OCI-LY7 (cell line): ENCODE data around the gene SHISAL1. TPM values are rescaled to one million over a fixed set of nuclear protein-coding genes. Genes with fewer than 3 reads are reported as not detected.

Source experiments
- BruUV-seq: library from RNA; stranded (reverse); fragments of 400-500 nt; replicated peaks from 2 replicates; lab custom pipeline; 2021; lab: Mats Ljungman, UMichigan
- CTCF ChIA-PET: fragments of 300-600 bp; sonication (Branson Sonifier 250); formaldehyde crosslinking; loops from one replicate; lab custom pipeline; 2022; ENCODE audit warnings: antibody characterized with exemption; ENCODE audit not compliant: unreplicated experiment; lab: Charles Lee
- POLR2A ChIA-PET: fragments of 300-600 bp; sonication (Branson Sonifier 250); formaldehyde crosslinking; loops from one replicate; lab custom pipeline; 2022; ENCODE audit warnings: antibody characterized with exemption; lab: Charles Lee
- DNase-seq: peaks from one replicate; pipeline ENCODE4 v3.0.0-alpha.2; 2015; ENCODE audit warnings: low spot score
- H2AFZ ChIP-seq: fragments of 200-600 bp; sonication (generic), shearing (Covaris generic); 2 replicates; pipeline ENCODE4 v1.6.1; 2014; ENCODE audit warnings: mild to moderate bottlenecking, antibody characterized with exemption, low read length, moderate library complexity
- H3K27ac ChIP-seq: fragments of 200-600 bp; sonication (generic); 2 replicates; pipeline ENCODE4 v1.5.1; 2014; ENCODE audit warnings: mixed run types, low read depth, mild to moderate bottlenecking, moderate library complexity, low read length, inconsistent platforms; ENCODE audit not compliant: poor library complexity, severe bottlenecking
- H3K36me3 ChIP-seq: fragments of 200-600 bp; sonication (generic); 2 replicates; pipeline ENCODE4 v1.6.1; 2014; ENCODE audit warnings: mild to moderate bottlenecking, antibody characterized with exemption, low read length, moderate library complexity, mixed read lengths; ENCODE audit not compliant: insufficient read depth
- H3K4me1 ChIP-seq: fragments of 200-600 bp; sonication (generic); 2 replicates; pipeline ENCODE4 v1.5.1; 2014; ENCODE audit warnings: mild to moderate bottlenecking, low read length; ENCODE audit not compliant: insufficient read depth, poor library complexity, severe bottlenecking
- H3K4me2 ChIP-seq: fragments of 200-600 bp; sonication (generic); 2 replicates; pipeline ENCODE4 v1.6.1; 2014; ENCODE audit warnings: mild to moderate bottlenecking, low read length
- H3K4me3 ChIP-seq: fragments of 200-600 bp; sonication (generic); 2 replicates; pipeline ENCODE4 v1.5.1; 2014; ENCODE audit warnings: mild to moderate bottlenecking, low read depth, low read length; ENCODE audit not compliant: poor library complexity, severe bottlenecking
- H3K79me2 ChIP-seq: fragments of 200-600 bp; sonication (generic); 2 replicates; pipeline ENCODE4 v1.6.1; 2016; ENCODE audit warnings: low read depth, mild to moderate bottlenecking, low read length, moderate library complexity, mixed read lengths; ENCODE audit not compliant: insufficient read depth
- H3K9me2 ChIP-seq: fragments of 200-600 bp; sonication (generic); 2 replicates; pipeline ENCODE4 v1.6.1; 2016; ENCODE audit warnings: mild to moderate bottlenecking, low read length, mixed read lengths; ENCODE audit not compliant: insufficient read depth
- H3K9me3 ChIP-seq: fragments of 200-600 bp; sonication (generic); 2 replicates; pipeline ENCODE4 v1.6.1; 2014; ENCODE audit warnings: mild to moderate bottlenecking, mixed run types, low read length, mixed read lengths
- H4K20me1 ChIP-seq: fragments of 200-600 bp; sonication (generic); 2 replicates; pipeline ENCODE4 v1.6.1; 2014; ENCODE audit warnings: mild to moderate bottlenecking, antibody characterized with exemption, low read length, moderate library complexity, mixed read lengths; ENCODE audit not compliant: insufficient read depth
- CTCF ChIP-seq: fragments of 200-600 bp; sonication (generic); conservative IDR thresholded peaks from 2 replicates; pipeline ENCODE4 v1.5.1; 2014; ENCODE audit warnings: mild to moderate bottlenecking, antibody characterized with exemption, low read length, moderate library complexity, mixed read lengths
- EZH2phosphoT487 ChIP-seq: fragments of 200-600 bp; sonication (generic); IDR thresholded peaks from 2 replicates; pipeline ENCODE4 v1.6.1; 2018; ENCODE audit warnings: low read depth, borderline replicate concordance, mild to moderate bottlenecking, mixed run types, antibody characterized with exemption, low read length, moderate library complexity, mixed read lengths
- intact Hi-C: fragments of 100-400 bp; cut with micrococcal nuclease; formaldehyde crosslinking; loops from one replicate; pipeline ENCODE4 v1.10.0; 2022; ENCODE audit not compliant: unreplicated experiment
- total RNA-seq, 2 experiments: library from RNA; depleted of rRNA in 1 of 2; stranded (reverse); fragments of >200 nt in 1 of 2; shearing (Covaris generic) in 1 of 2; gene quantifications; 2 replicates each; pipeline ENCODE4 v1.2.3, GENCODE V29; 2014 to 2022

Gene SHISAL1
- total RNA-seq, 2 experiments from 2014 or later = not detected

- intact Hi-C loops = no loop called here
- Histone ChIP-seq H3K4me1 (no peaks in the 10 kb centered on the region), H3K79me2 (no peaks in the 10 kb centered on the region), H3K4me3 (no peak overlapping the region), H3K9me3 (no peaks in the 10 kb centered on the region), H2AFZ (no peak overlapping the region), H3K4me2 (no peak overlapping the region), H3K27ac (no peak overlapping the region), H3K36me3 (no peaks in the 10 kb centered on the region), H3K9me2 (no peaks in the 10 kb centered on the region), H4K20me1 (no peaks in the 10 kb centered on the region)
- no TSS peak for BruUV-seq
- no peak for DNase-seq
- ChIA-PET POLR2A (no interaction called here), CTCF (no interaction called here)
- TF ChIP-seq CTCF (no peak), EZH2phosphoT487 (no peak)
Measured at GRCh38 chr22:44305888-44306287, 6.9 kb downstream of the SHISAL1 start.

DNA sequence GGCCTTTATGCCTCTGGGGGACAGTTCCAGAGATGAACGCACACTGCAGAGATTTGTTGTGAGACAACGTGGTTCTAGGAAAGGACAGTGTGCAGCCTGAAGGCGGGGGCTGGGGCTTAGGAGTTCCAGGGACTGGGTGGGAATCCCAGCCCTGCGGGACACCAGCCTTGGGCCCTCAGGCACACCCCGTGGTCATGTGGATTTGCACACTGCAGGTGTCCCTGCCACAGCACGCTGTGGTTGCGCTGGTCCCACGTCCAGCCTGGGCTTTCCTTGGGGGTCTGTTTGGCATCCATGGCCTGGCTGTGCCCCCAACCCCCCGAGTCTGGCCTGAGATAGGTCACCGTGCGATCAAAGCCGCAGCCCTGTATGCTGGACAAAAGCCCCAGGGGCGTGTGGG lies 7.3 kb downstream of the SHISAL1 start:
- H3K4me2 ChIP-seq = no peak overlapping the region
- no peak overlapping the region for H3K27ac ChIP-seq
- intact Hi-C loops = no loop called here
- no peak for TF ChIP-seq EZH2phosphoT487
- no peak for TF ChIP-seq CTCF
- DNase-seq = no peak
- no peaks in the 10 kb centered on the region for H3K9me2 ChIP-seq
- no peaks in the 10 kb centered on the region for H3K36me3 ChIP-seq
- H2AFZ ChIP-seq = no peak overlapping the region
- no peaks in the 10 kb centered on the region for H3K79me2 ChIP-seq
- POLR2A ChIA-PET = no interaction called here
- BruUV-seq = no TSS peak
- no peaks in the 10 kb centered on the region for H4K20me1 ChIP-seq
- no peaks in the 10 kb centered on the region for H3K9me3 ChIP-seq
- H3K4me1 ChIP-seq = no peaks in the 10 kb centered on the region
- H3K4me3 ChIP-seq = no peak overlapping the region
- CTCF ChIA-PET = no interaction called here

- Histone ChIP-seq H2AFZ (no peak overlapping the region), H3K79me2 (no peaks in the 10 kb centered on the region), H3K4me2 (no peak overlapping the region), H4K20me1 (no peaks in the 10 kb centered on the region), H3K27ac (no peak overlapping the region), H3K4me3 (no peak overlapping the region), H3K9me2 (no peaks in the 10 kb centered on the region), H3K4me1 (no peaks in the 10 kb centered on the region), H3K36me3 (no peaks in the 10 kb centered on the region), H3K9me3 (no peaks in the 10 kb centered on the region)
- TF ChIP-seq EZH2phosphoT487 (no peak), CTCF (no peak)
- BruUV-seq = no TSS peak
- ChIA-PET POLR2A (no interaction called here), CTCF (no interaction called here)
- intact Hi-C loops = no loop called here
- DNase-seq = no peak
Measured at GRCh38 chr22:44304911-44305310, 7.8 kb downstream of the SHISAL1 start.
